HEK293 (cell line): ENCODE results near the gene TPSAB1.
"Not testable (repeated sequence)": the region's sequence is repeated elsewhere in the genome, so short reads cannot be mapped to it uniquely, and the experiment has no call there.

Source experiments
- CTCF ChIP-seq: fragments of 450-650 bp; formaldehyde crosslinking; IDR thresholded peaks from 2 replicates; pipeline ENCODE4 v1.5.1; 2016; ENCODE audit warnings: missing biosample characterization, missing genetic modification characterization
- PBX3 ChIP-seq: sonication (generic); formaldehyde crosslinking; IDR thresholded peaks from 2 replicates; pipeline ENCODE4 v1.8.1; 2022; ENCODE audit warnings: mild to moderate bottlenecking, moderate library complexity, missing genetic modification reagents
- SCRT2 ChIP-seq: fragments of 450-650 bp; formaldehyde crosslinking; IDR thresholded peaks from 2 replicates; pipeline ENCODE4 v1.5.1; 2016; ENCODE audit warnings: missing biosample characterization, missing genetic modification characterization
- ZBTB8A ChIP-seq: fragments of 450-650 bp; formaldehyde crosslinking; IDR thresholded peaks from 2 replicates; pipeline ENCODE4 v1.5.1; 2016; ENCODE audit warnings: missing biosample characterization, missing genetic modification characterization
- ZNF324 ChIP-seq: fragments of 450-650 bp; formaldehyde crosslinking; IDR thresholded peaks from 2 replicates; pipeline ENCODE4 v1.5.1; 2016; ENCODE audit warnings: missing biosample characterization, missing genetic modification characterization

- TF ChIP-seq CTCF (tag by site-specific recombination); ZNF324 (tag by site-specific recombination); SCRT2; ZBTB8A; PBX3 (CRISPR knock-in tag): not testable (repeated sequence)
Measured at GRCh38 chr16:1241081-1241480, 576 bp downstream of the TPSAB1 start.
